Panc1 (cell line): ENCODE data around the gene KMT2D.

Experiments
- CTCF ChIP-seq: fragments of 450-650 bp; IDR thresholded peaks from 2 replicates; pipeline ENCODE4 v1.5.1; 2017; ENCODE audit warnings: mild to moderate bottlenecking
- POLR2AphosphoS5 ChIP-seq: IDR thresholded peaks from 2 replicates; pipeline ENCODE4 v1.6.1; 2012; ENCODE audit warnings: mild to moderate bottlenecking, low read depth, low read length, moderate library complexity
- SIN3A ChIP-seq: IDR thresholded peaks from 2 replicates; pipeline ENCODE4 v1.6.1; 2012; ENCODE audit warnings: low read depth, mild to moderate bottlenecking, low read length, moderate library complexity, borderline replicate concordance; ENCODE audit not compliant: insufficient read depth
- TCF7L2 ChIP-seq: IDR thresholded peaks from 2 replicates; pipeline ENCODE4 v1.6.1; 2011; ENCODE audit warnings: mild to moderate bottlenecking, low read depth, low read length, inconsistent platforms

- TF ChIP-seq POLR2AphosphoS5 (no peak), CTCF (no peak), TCF7L2 (no peak), SIN3A (no peak)
Observed at GRCh38 chr12:49051373-49051764, 9.2 kb downstream of the KMT2D start.
